Loucy (cell line): ENCODE results near the gene EIPR1.

ENCODE experiments used
- H2AFZ ChIP-seq: fragments of 200-600 bp; sonication (generic); 2 replicates; pipeline ENCODE4 v1.6.0; 2016; ENCODE audit warnings: antibody characterized with exemption, mild to moderate bottlenecking, low read length, moderate library complexity
- H3F3A ChIP-seq: fragments of 200-600 bp; 2 replicates; pipeline ENCODE4 v1.6.0; 2016; ENCODE audit warnings: antibody characterized with exemption, low read depth, mild to moderate bottlenecking
- H3K27me3 ChIP-seq: fragments of 200-600 bp; sonication (generic); 2 replicates; pipeline ENCODE4 v1.6.1; 2014; ENCODE audit warnings: low read length, mild to moderate bottlenecking; ENCODE audit not compliant: insufficient read depth, poor library complexity, severe bottlenecking
- H3K36me3 ChIP-seq: fragments of 200-600 bp; sonication (generic); 2 replicates; pipeline ENCODE4 v1.6.1; 2016; ENCODE audit warnings: low read length; ENCODE audit not compliant: insufficient read depth
- H3K4me1 ChIP-seq: fragments of 200-600 bp; sonication (generic); 2 replicates; pipeline ENCODE4 v1.5.1; 2014; ENCODE audit warnings: low read length, mild to moderate bottlenecking; ENCODE audit not compliant: insufficient read depth, poor library complexity, severe bottlenecking
- H3K4me2 ChIP-seq: fragments of 200-600 bp; sonication (generic); 2 replicates; pipeline ENCODE4 v1.6.0; 2014; ENCODE audit warnings: antibody characterized with exemption, low read length, low read depth, mild to moderate bottlenecking; ENCODE audit not compliant: poor library complexity, severe bottlenecking
- H3K4me3 ChIP-seq: fragments of 200-600 bp; sonication (generic); 2 replicates; pipeline ENCODE4 v1.5.1; 2014; ENCODE audit warnings: low read length, mild to moderate bottlenecking, mixed read lengths; ENCODE audit not compliant: poor library complexity, severe bottlenecking
- H3K79me2 ChIP-seq: fragments of 200-600 bp; sonication (generic); 2 replicates; pipeline ENCODE4 v1.6.1; 2014; ENCODE audit warnings: low read length; ENCODE audit not compliant: insufficient read depth
- H3K9ac ChIP-seq: fragments of 200-600 bp; sonication (generic); 2 replicates; pipeline ENCODE4 v1.6.0; 2014; ENCODE audit warnings: mild to moderate bottlenecking, low read depth, low read length, moderate library complexity; ENCODE audit not compliant: poor library complexity, severe bottlenecking
- H3K9me2 ChIP-seq: fragments of 200-600 bp; sonication (generic); replicated peaks from 2 replicates; pipeline ENCODE4 v1.6.1; 2016; ENCODE audit warnings: low read depth, low read length, mixed read lengths
- H3K9me3 ChIP-seq: fragments of 200-600 bp; sonication (generic); 2 replicates; pipeline ENCODE4 v1.6.1; 2014; ENCODE audit warnings: mild to moderate bottlenecking, antibody characterized with exemption, low read length, low read depth; ENCODE audit not compliant: insufficient read depth
- H4K20me1 ChIP-seq: fragments of 200-600 bp; sonication (generic); 2 replicates; pipeline ENCODE4 v1.6.0; 2014; ENCODE audit warnings: antibody characterized with exemption, low read length, mild to moderate bottlenecking; ENCODE audit not compliant: insufficient read depth, poor library complexity, severe bottlenecking
- EZH2phosphoT487 ChIP-seq: fragments of 200-600 bp; IDR thresholded peaks from 2 replicates; pipeline ENCODE4 v1.6.1; 2018; ENCODE audit warnings: antibody characterized with exemption, mild to moderate bottlenecking, moderate library complexity, borderline replicate concordance
- TF ChIP-seq, protein P1 (sequence below): fragments of 200-600 bp; sonication (generic); conservative IDR thresholded peaks from 2 replicates; pipeline ENCODE4 v1.5.1; 2014; ENCODE audit warnings: mild to moderate bottlenecking, antibody characterized with exemption, low read length

The EIPR1 gene

GRCh38 chr2:3377612-3378432 lies at the start of gene EIPR1:
EIPR1 (minus strand) TSS chr2:3377818; CDS start chr2:3377689, 129 bp downstream.
- Histone ChIP-seq H3K4me1 (peaks cover 25% of the 10 kb centered on the region), H3F3A (no peaks in the 10 kb centered on the region), H3K4me3 (peak within 1 kb of the TSS; percentile 83), H2AFZ (peak within 1 kb of the TSS; percentile 74), H3K9me3 (no peaks in the 10 kb centered on the region), H3K36me3 (no peaks in the 10 kb centered on the region), H3K27me3 (no peaks in the 10 kb centered on the region), H4K20me1 (no peaks in the 10 kb centered on the region), H3K9ac (peak within 1 kb of the TSS; percentile 83), H3K9me2 (no peaks in the 10 kb centered on the region), H3K4me2 (peak within 1 kb of the TSS; percentile 98), H3K79me2 (peaks cover 49% of the 10 kb centered on the region)
- TF ChIP-seq EZH2phosphoT487, result no peak
- TF ChIP-seq, protein P1, sequence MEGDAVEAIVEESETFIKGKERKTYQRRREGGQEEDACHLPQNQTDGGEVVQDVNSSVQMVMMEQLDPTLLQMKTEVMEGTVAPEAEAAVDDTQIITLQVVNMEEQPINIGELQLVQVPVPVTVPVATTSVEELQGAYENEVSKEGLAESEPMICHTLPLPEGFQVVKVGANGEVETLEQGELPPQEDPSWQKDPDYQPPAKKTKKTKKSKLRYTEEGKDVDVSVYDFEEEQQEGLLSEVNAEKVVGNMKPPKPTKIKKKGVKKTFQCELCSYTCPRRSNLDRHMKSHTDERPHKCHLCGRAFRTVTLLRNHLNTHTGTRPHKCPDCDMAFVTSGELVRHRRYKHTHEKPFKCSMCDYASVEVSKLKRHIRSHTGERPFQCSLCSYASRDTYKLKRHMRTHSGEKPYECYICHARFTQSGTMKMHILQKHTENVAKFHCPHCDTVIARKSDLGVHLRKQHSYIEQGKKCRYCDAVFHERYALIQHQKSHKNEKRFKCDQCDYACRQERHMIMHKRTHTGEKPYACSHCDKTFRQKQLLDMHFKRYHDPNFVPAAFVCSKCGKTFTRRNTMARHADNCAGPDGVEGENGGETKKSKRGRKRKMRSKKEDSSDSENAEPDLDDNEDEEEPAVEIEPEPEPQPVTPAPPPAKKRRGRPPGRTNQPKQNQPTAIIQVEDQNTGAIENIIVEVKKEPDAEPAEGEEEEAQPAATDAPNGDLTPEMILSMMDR, result no peak

DNA sequence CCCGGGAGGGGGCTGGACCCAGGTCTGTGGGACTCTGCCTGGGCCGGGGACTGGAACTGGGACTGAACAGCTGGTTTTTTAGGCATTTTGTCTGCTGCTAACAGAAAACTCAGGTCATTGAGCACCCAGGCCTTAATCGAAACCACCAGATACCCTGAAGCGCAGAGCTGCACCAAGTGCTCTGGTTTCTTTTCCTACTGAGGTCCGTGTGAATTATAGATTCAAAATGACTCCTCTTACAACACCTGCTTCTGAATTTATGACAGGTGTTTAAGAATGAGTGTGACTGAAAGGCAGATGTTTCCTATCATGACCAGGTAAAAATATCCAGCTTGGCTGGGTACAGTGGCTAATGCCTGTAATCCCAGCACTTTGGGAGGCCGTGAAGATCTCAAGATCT lies 49.7 kb upstream of the EIPR1 start:
- Histone ChIP-seq H2AFZ (no peak overlapping the region), H3K27me3 (no peaks in the 10 kb centered on the region), H3K79me2 (no peaks in the 10 kb centered on the region), H3K9ac (no peak overlapping the region), H3K4me2 (no peak overlapping the region), H3K9me3 (no peaks in the 10 kb centered on the region), H3K4me1 (no peaks in the 10 kb centered on the region), H3K36me3 (peaks cover 59% of the 10 kb centered on the region; the same call in 1 of the 2 replicates), H4K20me1 (no peaks in the 10 kb centered on the region), H3K9me2 (no peaks in the 10 kb centered on the region), H3K4me3 (no peak overlapping the region), H3F3A (no peaks in the 10 kb centered on the region)
- no peak for TF ChIP-seq EZH2phosphoT487
- TF ChIP-seq, protein P1, result no peak

DNA sequence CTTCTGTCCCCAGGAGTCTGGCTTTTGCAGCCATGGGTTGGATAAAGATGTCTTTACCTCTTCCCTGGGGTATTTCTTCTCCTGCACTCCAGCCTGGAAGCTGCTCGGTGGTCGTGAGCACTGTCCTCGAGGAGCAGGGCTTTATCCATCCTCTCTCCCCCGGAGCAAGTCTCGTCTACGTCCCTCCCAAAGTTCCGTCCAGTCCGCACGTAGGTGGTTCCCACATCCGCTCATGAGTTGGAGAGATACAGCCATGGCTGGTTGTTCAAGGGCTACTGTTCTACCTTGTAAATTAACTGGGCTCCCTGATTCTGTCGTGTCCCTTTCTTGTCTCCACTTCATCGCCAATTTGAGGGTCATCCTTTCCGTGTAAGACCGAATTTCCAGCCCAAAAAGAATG lies 49.0 kb upstream of the EIPR1 start:
- H3K4me1 ChIP-seq, result no peaks in the 10 kb centered on the region
- H3K9me2 ChIP-seq, result no peaks in the 10 kb centered on the region
- no peaks in the 10 kb centered on the region for H3K9me3 ChIP-seq
- no peaks in the 10 kb centered on the region for H3K79me2 ChIP-seq
- H2AFZ ChIP-seq, result no peak overlapping the region
- no peak overlapping the region for H3K9ac ChIP-seq
- TF ChIP-seq, protein P1, result no peak
- TF ChIP-seq EZH2phosphoT487, result no peak
- no peak overlapping the region for H3K4me3 ChIP-seq
- H3K4me2 ChIP-seq, result no peak overlapping the region
- H4K20me1 ChIP-seq, result no peaks in the 10 kb centered on the region
- peaks cover 59% of the 10 kb centered on the region; the same call in 1 of the 2 replicates for H3K36me3 ChIP-seq
- H3F3A ChIP-seq, result no peaks in the 10 kb centered on the region
- no peaks in the 10 kb centered on the region for H3K27me3 ChIP-seq
